Subcutaneous abdominal adipose tissue (tissue), 5 donors: Measurements from ENCODE around the gene ESRP2.

Source experiments
- H3K27ac ChIP-seq: one replicate; pipeline ENCODE4 v1.7.0; 2013; ENCODE audit warnings: low read depth, mild to moderate bottlenecking, inconsistent platforms, low read length, moderate library complexity
- H3K27me3 ChIP-seq, 5 donors: one replicate each; pipeline ENCODE4 v1.7.0; 2013; ENCODE audit warnings: low read length in 5 of 5, inconsistent platforms in 1 of 5; ENCODE audit not compliant: control insufficient read depth in 5 of 5, insufficient read depth in 4 of 5
- H3K36me3 ChIP-seq, 5 donors: one replicate each; pipeline ENCODE4 v1.7.0; 2013; ENCODE audit warnings: low read length in 5 of 5; ENCODE audit not compliant: control insufficient read depth in 5 of 5, insufficient read depth in 5 of 5
- H3K4me1 ChIP-seq, 5 donors: one replicate each; pipeline ENCODE4 v1.7.0; 2013; ENCODE audit warnings: low read length in 5 of 5, mild to moderate bottlenecking in 3 of 5, moderate library complexity in 1 of 5; ENCODE audit not compliant: control insufficient read depth in 5 of 5, insufficient read depth in 5 of 5
- H3K4me3 ChIP-seq, 5 donors: one replicate each; pipeline ENCODE4 v1.7.0; 2013; ENCODE audit warnings: low read length in 5 of 5, low read depth in 1 of 5
- H3K9ac ChIP-seq, 5 donors: one replicate each; pipeline ENCODE4 v1.7.0; 2013; ENCODE audit warnings: low read length in 5 of 5, mild to moderate bottlenecking in 4 of 5, moderate library complexity in 3 of 5
- H3K9me3 ChIP-seq, 5 donors: one replicate each; pipeline ENCODE4 v1.7.0; 2013; ENCODE audit warnings: low read length in 5 of 5; ENCODE audit not compliant: control insufficient read depth in 5 of 5
- donor health status: healthy.
- donor health status: healthy.
- donor health status: healthy.
- donor health status: healthy.
- donor health status: healthy.

ESRP2 gene

DNA sequence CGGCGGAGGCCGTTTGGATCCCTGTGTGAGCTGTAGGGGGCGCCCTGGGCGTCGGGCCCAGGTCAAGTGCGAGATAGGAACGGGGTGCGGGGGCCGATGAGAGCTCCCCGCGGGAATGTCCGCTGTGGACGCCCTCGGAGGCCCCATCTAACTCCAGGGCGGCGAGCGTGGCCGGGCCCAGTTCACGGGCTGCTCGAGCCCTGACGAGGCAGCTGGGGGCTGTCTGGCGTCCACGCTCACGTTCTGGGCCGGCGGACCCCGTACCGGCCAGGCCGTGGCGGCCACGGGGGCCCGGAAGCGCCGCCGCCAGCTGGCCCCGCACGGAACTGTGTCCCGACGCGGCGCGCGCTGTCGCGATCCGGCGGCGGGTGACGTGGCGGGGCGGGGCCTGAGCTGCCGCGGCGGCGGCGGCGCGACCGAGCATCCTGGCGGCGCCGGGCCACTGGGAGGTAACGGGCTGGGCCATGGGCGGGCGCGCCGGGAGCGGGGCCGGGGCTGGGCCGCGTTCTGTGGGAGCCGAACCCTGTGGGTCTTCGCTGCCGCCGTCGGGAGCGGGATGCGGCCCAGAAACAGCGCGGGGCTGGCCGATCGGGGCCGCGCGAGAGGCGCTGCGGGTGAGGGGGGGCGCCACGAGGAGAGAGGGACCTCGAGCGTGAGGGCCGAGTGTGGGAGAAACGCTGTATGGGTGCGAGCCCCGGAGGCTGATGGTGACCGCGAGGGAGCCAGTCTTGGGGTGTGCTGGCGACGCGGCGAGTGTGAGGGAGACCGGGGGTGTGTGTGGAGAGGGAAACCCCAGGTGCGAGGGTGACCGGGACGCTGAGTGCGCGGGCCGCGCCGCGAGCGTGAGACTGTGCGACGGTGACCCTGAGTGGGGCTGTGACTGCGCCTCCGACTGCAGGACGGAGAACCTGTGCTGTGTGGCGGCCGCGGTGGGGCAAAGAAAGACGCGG lies 28.5 kb upstream of the ESRP2 start, which contains the start of gene SLC7A6:
TSS of gene SLC7A6 (plus strand) at position 399 of the 950 bp plus-strand sequence. CDS start 10,201 bp downstream, outside the sequence.
- peak within 1 kb of the TSS; percentile 77 to 90 (median 83) for H3K4me3 ChIP-seq
- peak within 1 kb of the TSS; percentile 98 for H3K27ac ChIP-seq
- peak within 1 kb of the TSS; percentile 80 to 98 (median 95) for H3K9ac ChIP-seq
- peaks cover 4 to 51% (median 37%) of the 10 kb centered on the region in 5 donors for H3K4me1 ChIP-seq
- H3K36me3 ChIP-seq = peaks cover 4 to 22% (median 15%) of the 10 kb centered on the region in 5 donors
- no peaks in the 10 kb centered on the region for H3K9me3 ChIP-seq
- no peaks in the 10 kb centered on the region for H3K27me3 ChIP-seq

DNA sequence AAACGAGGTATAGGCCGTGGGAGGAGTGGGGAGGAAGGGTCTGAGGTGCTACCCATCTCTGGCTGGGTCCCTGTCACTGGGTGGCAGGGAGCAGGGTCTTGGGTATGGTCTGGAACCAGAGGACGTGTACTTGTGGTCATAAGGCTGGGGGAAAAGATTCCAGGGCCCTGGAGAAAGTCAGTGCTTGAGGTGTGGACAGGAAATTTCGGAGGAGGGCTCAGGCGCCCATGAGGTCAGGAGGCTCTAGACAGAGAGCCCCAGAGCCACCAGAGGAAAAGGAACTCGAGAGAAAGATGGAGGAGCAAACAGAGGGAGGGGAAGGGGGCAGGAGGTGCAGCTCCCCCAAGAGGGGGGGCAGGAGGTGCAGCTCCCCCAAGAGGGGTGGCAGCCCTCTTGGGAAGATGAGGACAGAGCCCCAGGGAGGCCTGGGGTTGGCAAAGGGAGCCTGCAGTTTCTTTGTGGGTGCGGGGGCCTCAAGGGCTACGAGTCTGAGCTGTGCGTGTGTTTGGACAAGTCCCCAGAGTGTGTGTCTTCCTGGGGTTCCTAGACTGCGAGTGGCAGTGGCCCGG lies 27.7 kb upstream of the ESRP2 start:
- H3K9ac ChIP-seq = peak overlapping the region; percentile 38 to 96 (median 81)
- peak overlapping the region in 4 of 5 donors; percentile 79 to 90 (median 86) for H3K4me3 ChIP-seq
- no peaks in the 10 kb centered on the region for H3K27me3 ChIP-seq
- H3K27ac ChIP-seq = peak overlapping the region; percentile 98
- peaks cover 4 to 58% (median 34%) of the 10 kb centered on the region in 5 donors for H3K4me1 ChIP-seq
- H3K36me3 ChIP-seq = peaks cover 0 to 27% (median 21%) of the 10 kb centered on the region in 5 donors
- no peaks in the 10 kb centered on the region for H3K9me3 ChIP-seq

DNA sequence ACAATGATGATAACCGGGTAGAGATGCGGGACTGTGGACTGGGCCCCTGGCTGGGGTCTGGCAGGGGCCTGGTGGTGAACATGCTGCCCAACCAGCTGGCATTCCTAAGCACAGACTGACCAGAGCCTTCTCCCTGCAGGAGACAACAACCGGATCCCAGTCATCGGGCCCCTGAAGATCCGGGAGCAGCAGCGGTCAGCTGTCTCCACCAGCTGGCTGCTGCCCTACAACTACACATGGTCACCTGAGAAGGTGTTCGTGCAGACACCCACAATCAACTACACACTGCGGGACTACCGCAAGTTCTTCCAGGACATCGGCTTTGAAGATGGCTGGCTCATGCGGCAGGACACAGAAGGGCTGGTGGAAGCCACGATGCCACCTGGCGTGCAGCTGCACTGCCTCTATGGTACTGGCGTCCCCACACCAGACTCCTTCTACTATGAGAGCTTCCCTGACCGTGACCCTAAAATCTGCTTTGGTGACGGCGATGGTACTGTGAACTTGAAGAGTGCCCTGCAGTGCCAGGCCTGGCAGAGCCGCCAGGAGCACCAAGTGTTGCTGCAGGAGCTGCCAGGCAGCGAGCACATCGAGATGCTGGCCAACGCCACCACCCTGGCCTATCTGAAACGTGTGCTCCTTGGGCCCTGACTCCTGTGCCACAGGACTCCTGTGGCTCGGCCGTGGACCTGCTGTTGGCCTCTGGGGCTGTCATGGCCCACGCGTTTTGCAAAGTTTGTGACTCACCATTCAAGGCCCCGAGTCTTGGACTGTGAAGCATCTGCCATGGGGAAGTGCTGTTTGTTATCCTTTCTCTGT lies 23.3 kb upstream of the ESRP2 start:
- H3K9me3 ChIP-seq = no peaks in the 10 kb centered on the region
- H3K27me3 ChIP-seq = no peaks in the 10 kb centered on the region
- no peak overlapping the region for H3K9ac ChIP-seq
- peak overlapping the region; percentile 60 for H3K27ac ChIP-seq
- H3K4me1 ChIP-seq = peaks cover 3 to 47% (median 35%) of the 10 kb centered on the region in 5 donors
- peaks cover 0 to 61% (median 43%) of the 10 kb centered on the region in 5 donors for H3K36me3 ChIP-seq
- H3K4me3 ChIP-seq = no peak overlapping the region

DNA sequence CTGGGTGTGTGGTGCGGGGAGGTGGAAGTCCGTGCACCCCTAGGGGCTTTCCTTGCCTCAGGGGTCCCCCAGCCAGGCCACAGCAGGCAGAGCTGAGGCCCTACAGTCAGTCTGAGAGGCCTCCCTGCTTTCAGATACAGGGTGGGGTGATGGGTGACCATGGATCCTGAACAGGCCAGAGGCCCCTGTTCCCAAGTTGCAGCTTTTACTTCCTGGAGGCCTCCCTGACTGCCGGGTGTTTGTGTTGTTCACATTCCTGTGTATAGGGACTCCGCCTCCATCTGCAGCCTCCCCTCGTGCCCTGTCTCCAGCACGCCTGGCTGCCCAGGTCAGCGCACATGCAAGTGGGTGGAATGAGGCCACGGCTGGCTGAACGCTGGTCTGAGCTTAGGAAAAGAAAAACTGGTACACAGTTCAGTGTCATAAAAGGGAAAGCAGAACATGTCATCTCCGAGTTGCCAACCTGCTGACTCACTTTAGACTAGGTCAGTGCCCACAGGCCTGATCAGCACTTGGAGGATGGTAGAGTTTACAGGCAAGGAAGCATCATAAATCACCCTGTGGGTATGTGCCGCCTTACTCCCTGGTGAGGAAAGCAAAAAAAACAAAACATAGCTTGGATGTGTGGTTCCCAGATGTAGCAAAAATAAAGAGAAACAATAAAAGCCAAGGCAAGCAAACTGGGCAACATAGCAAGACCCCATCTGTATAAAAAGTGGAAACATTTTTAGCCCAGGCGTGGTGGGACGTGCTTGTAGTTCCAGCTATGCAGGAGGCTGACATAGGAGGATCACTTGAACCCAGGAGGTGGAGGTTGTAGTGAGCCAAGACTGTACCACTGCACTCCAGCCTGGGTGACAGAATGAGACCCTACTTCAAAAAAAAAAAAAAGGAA lies 22.2 kb upstream of the ESRP2 start:
- no peaks in the 10 kb centered on the region for H3K9me3 ChIP-seq
- no peaks in the 10 kb centered on the region for H3K27me3 ChIP-seq
- peak overlapping the region; percentile 91 for H3K27ac ChIP-seq
- H3K9ac ChIP-seq = peak overlapping the region in 2 of 5 donors; percentile 3 to 37
- peaks cover 0 to 70% (median 51%) of the 10 kb centered on the region in 5 donors for H3K36me3 ChIP-seq
- H3K4me3 ChIP-seq = no peak overlapping the region
- H3K4me1 ChIP-seq = peaks cover 2 to 37% (median 29%) of the 10 kb centered on the region in 5 donors

DNA sequence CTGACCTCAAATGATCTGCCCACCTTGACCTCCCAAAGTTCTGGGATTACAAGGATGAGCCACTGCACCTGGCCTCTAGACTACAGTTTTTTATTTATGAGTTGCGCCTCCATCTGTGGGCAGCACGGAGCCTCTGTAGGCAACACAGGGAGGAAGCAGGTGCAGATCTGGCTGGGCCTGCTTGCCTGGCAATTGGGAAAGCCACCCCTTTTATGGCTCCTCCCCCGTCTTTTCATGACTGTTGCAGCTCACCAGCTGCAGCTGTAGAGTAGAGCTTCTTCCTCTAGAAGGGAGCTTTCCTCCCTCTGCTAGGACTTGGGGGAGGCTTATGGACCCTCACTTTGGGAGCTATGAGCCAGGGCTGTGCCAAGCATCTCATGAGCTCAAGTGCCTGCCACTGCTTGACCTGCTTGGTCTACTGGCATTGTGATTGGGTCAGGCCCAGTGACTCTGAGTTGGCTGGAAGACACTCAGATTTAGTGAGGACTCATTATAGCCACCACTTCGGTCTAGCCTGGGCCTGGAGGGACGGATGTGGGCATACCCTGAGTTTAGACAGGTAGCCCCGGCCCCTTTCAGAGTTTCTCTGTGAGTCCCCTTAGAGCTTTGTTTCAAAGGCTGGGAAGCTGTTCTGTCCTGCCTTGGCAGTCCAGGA lies 21.5 kb upstream of the ESRP2 start:
- H3K4me1 ChIP-seq = peaks cover 2 to 38% (median 29%) of the 10 kb centered on the region in 5 donors
- H3K36me3 ChIP-seq = peaks cover 0 to 78% (median 58%) of the 10 kb centered on the region in 5 donors
- peak overlapping the region in 2 of 5 donors; percentile 3 to 37 for H3K9ac ChIP-seq
- H3K27me3 ChIP-seq = no peaks in the 10 kb centered on the region
- H3K4me3 ChIP-seq = no peak overlapping the region
- H3K27ac ChIP-seq = peak overlapping the region; percentile 91
- no peaks in the 10 kb centered on the region for H3K9me3 ChIP-seq

DNA sequence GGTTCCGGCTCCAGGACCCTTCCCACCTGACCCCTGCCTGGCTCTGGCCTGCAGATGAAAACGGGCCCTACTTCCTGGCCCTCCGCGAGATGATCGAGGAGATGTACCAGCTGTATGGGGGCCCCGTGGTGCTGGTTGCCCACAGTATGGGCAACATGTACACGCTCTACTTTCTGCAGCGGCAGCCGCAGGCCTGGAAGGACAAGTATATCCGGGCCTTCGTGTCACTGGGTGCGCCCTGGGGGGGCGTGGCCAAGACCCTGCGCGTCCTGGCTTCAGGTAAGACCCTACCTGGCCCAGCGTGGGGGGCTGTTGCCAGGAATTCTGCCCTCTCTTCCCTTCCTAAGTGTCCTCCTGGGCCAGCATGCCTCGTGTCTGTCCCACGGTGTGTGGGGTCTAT lies 19.8 kb upstream of the ESRP2 start:
- H3K4me1 ChIP-seq = peaks cover 2 to 39% (median 26%) of the 10 kb centered on the region in 5 donors
- no peak overlapping the region for H3K9ac ChIP-seq
- no peak overlapping the region for H3K4me3 ChIP-seq
- H3K27me3 ChIP-seq = no peaks in the 10 kb centered on the region
- peaks cover 0 to 87% (median 70%) of the 10 kb centered on the region in 5 donors for H3K36me3 ChIP-seq
- H3K27ac ChIP-seq = no peak overlapping the region
- H3K9me3 ChIP-seq = no peaks in the 10 kb centered on the region

DNA sequence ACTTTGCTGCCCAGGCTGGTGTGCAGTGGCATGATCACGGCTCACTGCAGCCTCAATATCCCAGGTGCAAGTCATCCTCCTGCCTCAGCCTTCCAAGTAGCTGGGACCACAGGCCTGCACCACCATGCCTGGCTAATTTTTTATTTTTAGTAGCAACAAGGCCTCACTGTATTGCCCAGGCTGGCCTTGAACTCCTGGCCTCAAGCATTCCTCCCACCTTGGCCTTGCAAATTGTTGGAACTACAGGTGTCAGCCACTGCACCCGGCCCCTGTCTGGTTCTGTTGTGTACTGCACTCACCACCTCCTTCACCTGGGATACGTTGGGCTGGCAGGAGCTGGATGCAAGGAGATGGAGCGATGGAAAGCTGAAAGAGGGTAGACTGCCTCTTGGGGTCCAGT lies 17.8 kb upstream of the ESRP2 start:
- Histone ChIP-seq H3K4me1 (peaks cover 2 to 37% (median 23%) of the 10 kb centered on the region in 5 donors), H3K36me3 (peaks cover 0 to 87% (median 67%) of the 10 kb centered on the region in 5 donors), H3K9ac (no peak overlapping the region), H3K27me3 (no peaks in the 10 kb centered on the region), H3K27ac (no peak overlapping the region), H3K9me3 (no peaks in the 10 kb centered on the region), H3K4me3 (no peak overlapping the region)

DNA sequence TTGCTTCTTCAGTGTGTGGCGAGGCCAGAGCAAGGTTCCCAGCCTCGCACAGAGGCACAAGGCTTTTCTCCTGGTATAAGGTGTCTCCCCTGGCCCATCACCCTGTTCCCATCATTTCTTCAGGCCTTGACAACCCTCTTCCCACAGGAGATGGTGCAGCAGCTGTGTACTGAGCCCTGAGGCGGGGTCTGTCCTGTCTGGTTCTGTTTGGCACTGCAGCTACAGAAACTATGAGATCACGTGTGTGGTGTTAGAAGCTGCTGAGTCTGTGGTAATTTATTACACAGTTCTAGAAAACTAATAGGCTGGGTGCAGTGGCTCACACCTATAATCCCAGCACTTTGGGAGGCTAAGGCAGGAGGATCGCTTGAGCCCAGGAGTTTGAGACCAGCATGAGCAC lies 16.5 kb upstream of the ESRP2 start:
- Histone ChIP-seq H3K36me3 (peaks cover 0 to 80% (median 61%) of the 10 kb centered on the region in 5 donors), H3K27me3 (no peaks in the 10 kb centered on the region), H3K4me3 (no peak overlapping the region), H3K27ac (no peak overlapping the region), H3K4me1 (peaks cover 0 to 33% (median 18%) of the 10 kb centered on the region in 5 donors), H3K9me3 (no peaks in the 10 kb centered on the region), H3K9ac (no peak overlapping the region)
